NOMO-1 (cell line): ENCODE results near the gene FAM168A.
A peak's percentile ranks its signal among the peaks of the same experiment; 100 is the strongest.
"Not testable (repeated sequence)": the region's sequence is repeated elsewhere in the genome, so short reads cannot be mapped to it uniquely, and the experiment has no call there.

Experiments
- DNase-seq, 2 experiments: peaks; one replicate each; lab custom pipeline; 2025; ENCODE audit not compliant: unreplicated experiment in 2 of 2; lab: John Stamatoyannopoulos, UW

FAM168A gene

GRCh38 chr11:73436859-73437258 lies 161.1 kb downstream of the FAM168A start:
- not testable (repeated sequence) for DNase-seq

GRCh38 chr11:73431396-73431795 lies 166.5 kb downstream of the FAM168A start:
- no peak for DNase-seq

GRCh38 chr11:73430326-73430725 lies 167.6 kb downstream of the FAM168A start:
- no peak for DNase-seq

- no peak for DNase-seq
Measured at GRCh38 chr11:73429121-73429750, 168.7 kb downstream of the FAM168A start.

GRCh38 chr11:73428699-73429098 lies 169.2 kb downstream of the FAM168A start:
- no peak for DNase-seq

GRCh38 chr11:73428227-73428626 lies 169.7 kb downstream of the FAM168A start:
- no peak for DNase-seq

GRCh38 chr11:73426219-73426850 lies 171.6 kb downstream of the FAM168A start:
- no peak for DNase-seq

GRCh38 chr11:73425108-73425507 lies 172.8 kb downstream of the FAM168A start:
- DNase-seq: peak in 1 of 2 experiments; percentile 82

GRCh38 chr11:73423506-73423905 lies 174.4 kb downstream of the FAM168A start:
- no peak for DNase-seq

- peak in 1 of 2 experiments; percentile 17 for DNase-seq
Measured at GRCh38 chr11:73422886-73423285, 175.0 kb downstream of the FAM168A start.

- DNase-seq: no peak
Measured at GRCh38 chr11:73420136-73420535, 177.8 kb downstream of the FAM168A start.

- no peak for DNase-seq
Measured at GRCh38 chr11:73416786-73417185, 181.1 kb downstream of the FAM168A start.

- no peak for DNase-seq
Measured at GRCh38 chr11:73415854-73416615, 181.9 kb downstream of the FAM168A start.

GRCh38 chr11:73414977-73415651 lies 182.8 kb downstream of the FAM168A start:
- DNase-seq: peak; percentile 20 to 75

- DNase-seq: peak; percentile 18 to 69
Measured at GRCh38 chr11:73413256-73413655, 184.7 kb downstream of the FAM168A start.

- no peak for DNase-seq
Measured at GRCh38 chr11:73412308-73412707, 185.6 kb downstream of the FAM168A start.

- DNase-seq: no peak
Measured at GRCh38 chr11:73411031-73411430, 186.9 kb downstream of the FAM168A start.

GRCh38 chr11:73410627-73411026 lies 187.3 kb downstream of the FAM168A start:
- no peak for DNase-seq

- no peak for DNase-seq
Measured at GRCh38 chr11:73409431-73409830, 188.5 kb downstream of the FAM168A start.

- no peak for DNase-seq
Measured at GRCh38 chr11:73406619-73407018, 191.3 kb downstream of the FAM168A start.

GRCh38 chr11:73406131-73406530 lies 191.8 kb downstream of the FAM168A start:
- no peak for DNase-seq
